GM21786 (cell line): ENCODE measurements around the gene GDF2.

Experiments used
- ATAC-seq: cut with Tn5 transposase; IDR thresholded peaks from one replicate; pipeline ENCODE4 v1.9.1; 2021; ENCODE audit not compliant: unreplicated experiment

GDF2 gene

GRCh38 chr10:47290338-47290737 lies 31.9 kb upstream of the GDF2 start:
- ATAC-seq: no peak

DNA sequence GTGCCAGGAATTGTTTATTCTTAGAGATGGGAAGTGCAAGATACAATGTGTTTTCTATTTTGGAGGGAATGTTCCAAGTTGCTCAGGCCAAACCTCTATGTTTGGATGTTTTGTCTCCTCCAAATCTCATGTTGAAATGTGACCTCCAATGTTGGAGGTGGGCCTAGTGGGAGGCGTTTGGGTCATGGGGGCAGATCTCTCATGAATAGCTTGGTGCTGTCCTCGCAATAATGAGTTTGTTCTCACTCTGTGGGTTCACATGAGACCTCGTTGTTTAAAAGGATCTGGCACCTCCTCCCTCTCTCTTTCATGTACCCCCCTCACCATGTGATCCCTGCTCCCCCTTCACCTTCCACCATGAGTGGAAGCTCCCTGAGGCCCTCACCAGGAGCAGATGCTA lies 30.6 kb upstream of the GDF2 start:
- no peak for ATAC-seq

GRCh38 chr10:47294057-47294456 lies 28.2 kb upstream of the GDF2 start:
- ATAC-seq: no peak

- ATAC-seq: no peak
These were observed 27.8 kb upstream of the GDF2 start for GRCh38 chr10:47294501-47294900.

DNA sequence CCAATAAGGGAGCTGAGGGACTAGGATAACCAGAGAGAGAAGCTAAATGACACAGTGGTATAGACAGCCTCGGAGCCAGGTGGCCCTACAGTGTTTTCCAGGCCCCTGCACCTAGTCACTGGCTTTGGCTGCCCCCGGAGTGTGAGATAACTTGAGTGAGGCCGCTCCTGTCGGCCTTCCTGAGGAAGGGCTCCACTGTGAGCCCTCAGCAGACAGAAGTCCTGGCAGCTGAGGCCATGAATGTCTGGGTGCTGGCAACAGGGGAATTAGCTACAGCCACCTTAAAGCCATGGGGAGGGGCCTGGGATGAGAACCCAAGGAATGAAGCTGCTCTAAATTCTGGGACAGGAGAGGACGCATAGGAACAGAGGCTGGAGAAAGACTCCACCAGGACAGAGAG lies 26.8 kb upstream of the GDF2 start:
- no peak for ATAC-seq

DNA sequence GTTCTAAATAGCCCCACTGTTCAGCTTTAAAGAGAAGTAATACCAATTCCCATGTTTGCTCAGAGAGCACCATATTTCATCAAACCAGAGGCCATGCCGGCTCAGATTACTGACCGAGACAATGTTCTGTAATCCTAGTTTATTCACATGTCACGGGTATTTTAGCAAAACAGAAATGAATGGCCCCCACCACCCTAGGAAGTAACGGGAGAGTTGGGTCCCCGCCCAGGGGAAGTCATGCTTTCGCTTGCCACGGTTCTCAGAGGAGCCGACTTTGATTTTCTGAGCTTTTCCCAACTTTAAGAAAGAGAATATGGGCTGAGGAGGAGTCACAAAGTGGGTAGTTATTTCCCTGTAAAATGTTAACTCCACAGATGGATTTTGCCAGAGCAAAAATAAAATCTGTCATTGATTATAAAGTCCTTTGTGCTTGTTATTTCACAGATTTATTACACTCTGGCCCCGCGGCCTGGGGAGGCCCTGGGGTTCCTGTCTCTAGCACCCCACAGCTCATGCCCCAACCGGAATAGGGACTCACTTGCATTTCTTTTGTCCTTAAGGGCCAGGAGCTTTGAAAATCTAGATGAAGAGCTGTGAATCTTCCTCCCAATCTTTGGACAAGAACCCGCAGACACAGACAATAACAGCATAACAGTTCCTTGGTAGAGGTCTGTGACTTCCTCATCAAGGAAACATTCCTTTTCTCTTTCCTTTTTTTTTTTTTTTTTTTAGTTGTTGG lies 25.9 kb upstream of the GDF2 start:
- no peak for ATAC-seq

DNA sequence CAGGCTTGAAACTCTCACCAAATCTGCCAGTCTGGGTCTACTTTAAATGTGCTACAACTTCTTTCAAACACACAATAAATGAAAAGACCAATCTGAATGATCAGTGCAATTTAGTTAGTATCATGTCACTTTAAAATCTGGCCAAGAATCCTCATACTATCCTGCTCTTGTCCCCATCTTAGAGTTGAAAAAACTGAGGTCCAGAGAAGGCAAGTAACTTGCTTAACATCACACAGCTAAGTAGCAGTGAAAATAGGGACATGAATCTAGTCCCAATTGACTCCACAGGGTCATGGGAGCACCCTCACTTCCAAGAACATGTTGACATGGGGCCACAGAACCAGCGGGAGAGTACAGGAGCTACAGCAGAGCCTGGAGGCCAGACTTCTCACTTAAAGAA lies 25.3 kb upstream of the GDF2 start:
- ATAC-seq: no peak

DNA sequence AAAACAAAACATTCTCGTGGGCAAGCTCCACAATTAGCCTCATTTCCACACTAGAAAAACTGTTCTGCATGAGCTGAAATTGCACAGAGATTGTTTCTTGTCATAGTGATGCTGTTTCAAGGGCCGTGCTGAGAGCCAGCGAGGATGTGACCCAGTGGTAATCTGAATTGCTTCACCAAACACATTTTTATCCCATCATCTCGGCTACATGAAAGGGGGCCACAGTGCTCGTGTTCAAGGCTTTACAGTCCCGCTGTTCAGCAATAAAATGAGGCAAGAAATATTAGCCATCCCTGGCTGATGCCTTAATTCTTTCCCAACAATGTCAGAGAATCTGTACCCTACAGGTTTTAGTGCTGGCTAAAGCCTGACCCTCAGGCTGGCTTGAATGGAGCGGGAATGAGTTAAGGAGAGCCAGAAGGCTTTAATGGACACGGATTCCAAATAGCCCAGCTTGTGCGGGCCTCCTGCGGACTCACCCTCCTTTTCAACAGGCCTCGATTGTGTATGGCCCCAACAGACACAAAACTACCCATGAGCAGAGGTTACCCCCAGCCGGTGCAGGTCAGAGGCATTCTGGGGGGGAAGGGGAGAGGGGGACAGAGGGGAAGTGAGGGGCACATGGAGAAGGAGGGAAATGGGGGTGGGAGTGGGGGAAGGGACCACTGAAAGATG lies 24.3 kb upstream of the GDF2 start:
- ATAC-seq: no peak

DNA sequence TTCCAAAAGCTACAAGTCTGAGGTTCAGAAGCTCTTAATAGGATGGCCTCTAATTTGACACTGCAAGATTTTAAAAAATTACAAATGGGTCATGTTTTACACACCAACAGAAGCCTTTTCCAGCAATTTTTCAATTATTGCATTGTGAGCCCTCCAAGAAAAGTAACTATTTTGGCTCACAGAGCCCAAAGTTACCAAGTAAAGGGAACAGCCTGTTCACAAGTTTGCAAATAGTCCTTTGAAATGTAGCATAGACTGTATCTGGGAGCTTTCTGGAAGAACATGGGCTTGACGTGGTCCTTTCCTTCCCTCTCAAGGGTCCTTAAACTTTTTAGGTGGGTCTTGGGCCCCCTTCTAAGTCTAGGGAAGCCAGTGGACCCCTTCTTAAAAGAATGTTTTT lies 23.5 kb upstream of the GDF2 start:
- no peak for ATAC-seq

DNA sequence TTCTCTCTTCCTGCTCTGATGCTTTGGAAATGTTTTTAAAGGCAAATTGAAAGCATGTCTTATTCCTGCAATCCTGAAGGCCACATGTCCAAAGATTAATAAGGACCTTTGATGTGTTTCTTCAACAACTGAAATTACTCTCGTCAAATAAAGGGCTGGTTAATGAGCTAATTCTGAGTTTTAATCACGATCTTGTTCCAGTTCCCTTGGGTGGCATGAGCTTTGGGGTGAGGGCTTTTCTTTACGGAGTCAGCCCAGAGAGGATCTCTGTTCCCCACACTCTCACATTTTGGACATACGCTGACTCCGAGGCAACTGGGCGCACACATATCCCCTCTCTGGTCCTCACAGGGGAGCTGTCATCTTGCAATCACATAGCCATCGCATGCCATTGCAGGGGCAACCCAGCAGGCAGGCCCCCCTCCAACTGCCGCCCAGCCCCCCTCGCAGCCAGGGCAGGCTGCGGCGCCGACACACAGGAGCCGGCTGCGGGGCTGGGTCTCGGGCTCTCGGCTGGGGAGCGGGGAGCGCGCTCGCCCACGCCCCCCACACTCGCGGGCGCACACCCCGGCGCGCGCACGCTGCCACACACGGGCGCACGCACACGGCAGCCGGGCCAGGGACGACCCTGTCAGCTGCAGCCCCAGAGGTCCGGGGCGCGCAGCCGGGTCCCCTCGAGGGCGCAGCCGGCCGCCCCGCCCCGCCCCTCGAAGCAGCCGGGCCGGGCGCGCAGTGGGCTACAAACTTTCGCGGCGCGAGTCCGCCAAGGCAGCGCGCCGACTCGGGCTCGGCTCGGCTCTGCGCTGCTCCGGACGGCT lies 22.4 kb upstream of the GDF2 start, which contains the start of gene GDF10:
Gene GDF10, plus strand, starts transcription at position 587 of the 818 bp plus-strand sequence. CDS start 455 bp downstream, outside the sequence.
- no peak for ATAC-seq

DNA sequence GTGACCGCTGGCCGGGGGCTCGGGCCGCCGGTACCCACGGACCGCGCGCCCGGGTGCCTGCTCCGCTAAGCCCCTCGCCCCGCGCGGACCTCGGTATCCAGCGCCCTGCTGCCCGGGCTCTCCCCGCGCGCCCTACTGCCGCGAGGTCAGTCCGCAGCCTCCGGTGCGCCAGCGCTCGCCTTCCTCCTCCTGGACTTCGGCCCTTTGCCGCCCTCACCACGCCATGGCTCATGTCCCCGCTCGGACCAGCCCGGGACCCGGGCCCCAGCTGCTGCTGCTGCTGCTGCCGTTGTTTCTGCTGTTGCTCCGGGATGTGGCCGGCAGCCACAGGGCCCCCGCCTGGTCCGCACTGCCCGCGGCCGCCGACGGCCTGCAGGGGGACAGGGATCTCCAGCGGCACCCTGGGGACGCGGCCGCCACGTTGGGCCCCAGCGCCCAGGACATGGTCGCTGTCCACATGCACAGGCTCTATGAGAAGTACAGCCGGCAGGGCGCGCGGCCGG lies 21.8 kb upstream of the GDF2 start:
- ATAC-seq: no peak

- ATAC-seq: no peak
These were observed 20.4 kb upstream of the GDF2 start for GRCh38 chr10:47301833-47302232.

DNA sequence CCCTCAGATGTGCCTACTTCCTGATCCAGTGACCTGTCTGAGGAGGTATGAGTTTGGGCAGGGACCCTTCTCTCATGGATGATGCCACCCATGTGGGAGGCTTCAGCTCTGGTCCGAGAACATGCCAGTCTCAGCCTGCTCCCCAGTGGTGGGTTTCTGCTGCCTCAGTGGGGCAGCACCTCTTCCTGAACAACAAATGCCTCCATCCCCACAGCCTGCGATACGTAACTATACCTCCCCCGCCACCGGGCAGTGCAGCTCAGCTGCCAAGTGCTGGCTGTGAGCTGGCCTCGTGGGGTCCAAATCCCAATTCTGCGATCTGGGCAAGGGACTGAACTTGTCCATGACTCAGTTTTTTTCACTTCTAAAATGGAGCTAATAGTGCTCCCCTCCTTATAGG lies 19.1 kb upstream of the GDF2 start:
- no peak for ATAC-seq

DNA sequence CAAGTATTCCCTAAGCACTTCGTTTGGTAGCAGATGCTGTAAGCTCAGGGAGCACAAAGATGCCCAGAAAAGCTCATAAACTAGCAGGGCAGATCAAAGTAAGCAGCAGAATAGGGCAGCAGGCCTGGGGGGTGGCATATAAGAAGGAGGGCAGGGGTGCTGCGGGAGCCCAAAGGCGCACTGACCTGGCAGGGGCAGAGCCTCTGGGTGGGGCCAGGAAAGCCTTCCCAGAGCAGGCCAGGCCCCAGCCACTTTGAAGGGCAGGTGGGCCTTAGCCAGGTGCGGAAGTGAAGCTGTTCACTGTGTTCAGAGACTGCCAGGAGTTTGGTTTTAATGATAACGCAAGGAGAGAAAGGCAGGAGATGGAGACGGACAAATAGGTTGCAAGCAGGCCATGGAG lies 18.4 kb upstream of the GDF2 start:
- ATAC-seq: no peak

DNA sequence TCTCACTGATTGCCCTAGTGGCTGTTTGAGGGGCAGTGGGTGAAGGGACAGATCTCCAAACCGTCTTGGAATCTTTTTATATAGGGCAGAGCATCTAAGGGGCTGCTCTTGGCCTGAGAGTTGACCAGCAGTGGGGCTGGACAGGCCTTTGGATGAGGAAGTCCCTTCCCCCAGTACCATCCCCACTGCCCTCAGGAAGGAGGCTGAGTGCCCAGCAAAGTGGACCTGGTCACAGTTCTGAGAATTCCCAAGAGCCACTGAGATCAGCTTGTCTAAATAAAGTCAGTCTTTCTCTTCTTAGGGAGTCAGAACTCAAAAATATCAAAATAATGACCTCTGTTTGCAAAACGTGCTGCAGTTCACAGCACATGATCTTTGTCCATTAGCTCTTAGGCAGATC lies 16.7 kb upstream of the GDF2 start:
- no peak for ATAC-seq

- no peak for ATAC-seq
These were observed 15.7 kb upstream of the GDF2 start for GRCh38 chr10:47306387-47307210.

GRCh38 chr10:47307381-47307780 lies 14.9 kb upstream of the GDF2 start:
- no peak for ATAC-seq

GRCh38 chr10:47308775-47309174 lies 13.5 kb upstream of the GDF2 start:
- ATAC-seq: no peak

DNA sequence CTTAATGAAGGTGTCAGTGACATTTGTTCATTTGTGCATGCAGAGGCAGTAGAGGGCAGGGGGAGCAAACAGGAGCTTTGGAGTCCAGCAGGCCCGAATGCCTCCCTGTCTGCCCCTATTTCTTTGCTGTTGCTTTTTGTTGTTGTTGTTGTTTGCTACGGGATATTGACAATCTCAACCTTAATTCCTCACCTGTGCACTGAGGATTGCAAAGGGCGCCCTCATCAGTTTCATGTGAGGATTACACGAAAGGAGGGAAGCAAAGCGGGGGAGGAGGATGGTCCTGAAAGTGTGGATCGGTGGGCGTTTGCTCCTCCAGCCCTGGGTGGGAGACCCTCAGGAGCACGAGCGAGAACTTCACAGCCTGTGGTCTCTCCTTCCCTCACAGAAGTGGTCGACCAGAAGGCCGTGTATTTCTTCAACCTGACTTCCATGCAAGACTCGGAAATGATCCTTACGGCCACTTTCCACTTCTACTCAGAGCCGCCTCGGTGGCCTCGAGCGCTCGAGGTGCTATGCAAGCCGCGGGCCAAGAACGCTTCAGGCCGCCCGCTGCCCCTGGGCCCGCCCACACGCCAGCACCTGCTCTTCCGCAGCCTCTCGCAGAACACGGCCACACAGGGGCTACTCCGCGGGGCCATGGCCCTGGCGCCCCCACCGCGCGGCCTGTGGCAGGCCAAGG lies 12.7 kb upstream of the GDF2 start:
- ATAC-seq: no peak

- no peak for ATAC-seq
These were observed 12.2 kb upstream of the GDF2 start for GRCh38 chr10:47310090-47310505.
